GM18909 (cell line): ENCODE data around the gene ZNRD2.
"Not testable (repeated sequence)": the region's sequence is repeated elsewhere in the genome, so short reads cannot be mapped to it uniquely, and the experiment has no call there.

Source experiments
- ATAC-seq: cut with Tn5 transposase; IDR thresholded peaks from one replicate; pipeline ENCODE4 v1.9.1; 2021; ENCODE audit warnings: mild to moderate bottlenecking; ENCODE audit not compliant: unreplicated experiment, poor library complexity

Gene ZNRD2

DNA sequence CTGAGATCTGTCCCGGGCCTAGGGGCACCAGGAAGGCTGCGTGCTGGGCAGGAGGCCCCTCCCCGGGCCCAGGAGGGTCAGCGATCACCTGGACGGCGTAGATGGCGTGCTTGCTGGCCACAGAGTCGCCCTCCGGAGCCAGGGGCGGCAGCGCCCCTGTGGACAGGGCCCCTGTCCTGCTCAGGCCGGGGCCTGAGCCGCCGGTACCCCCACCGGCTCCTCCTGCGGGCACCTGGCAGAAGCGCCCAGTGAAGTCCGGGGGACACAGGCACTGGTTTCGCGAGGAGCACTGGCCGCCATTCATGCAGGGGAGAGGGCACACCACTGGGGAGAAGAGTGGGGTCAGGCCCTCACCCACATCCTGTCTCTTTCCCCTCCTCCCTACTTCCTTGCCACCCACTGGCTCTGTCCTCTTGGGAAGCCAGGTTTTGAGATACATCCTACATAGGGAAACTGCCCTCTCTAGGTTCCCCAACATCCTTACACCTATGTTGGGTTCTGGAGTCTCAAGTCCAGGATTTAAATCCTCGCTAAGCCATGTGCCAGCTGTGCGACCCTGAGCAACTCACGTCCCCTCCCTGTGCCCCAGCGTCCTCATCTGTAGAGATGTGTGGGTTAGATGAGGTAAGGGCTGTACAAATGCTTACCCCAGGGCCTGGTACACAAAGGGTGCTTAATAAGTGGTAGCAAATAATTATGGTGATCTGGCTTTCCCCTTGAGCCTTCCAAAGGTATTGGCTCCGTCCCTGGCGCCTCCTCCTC, 16.0 kb upstream of the ZNRD2 start:
- ATAC-seq: no peak

DNA sequence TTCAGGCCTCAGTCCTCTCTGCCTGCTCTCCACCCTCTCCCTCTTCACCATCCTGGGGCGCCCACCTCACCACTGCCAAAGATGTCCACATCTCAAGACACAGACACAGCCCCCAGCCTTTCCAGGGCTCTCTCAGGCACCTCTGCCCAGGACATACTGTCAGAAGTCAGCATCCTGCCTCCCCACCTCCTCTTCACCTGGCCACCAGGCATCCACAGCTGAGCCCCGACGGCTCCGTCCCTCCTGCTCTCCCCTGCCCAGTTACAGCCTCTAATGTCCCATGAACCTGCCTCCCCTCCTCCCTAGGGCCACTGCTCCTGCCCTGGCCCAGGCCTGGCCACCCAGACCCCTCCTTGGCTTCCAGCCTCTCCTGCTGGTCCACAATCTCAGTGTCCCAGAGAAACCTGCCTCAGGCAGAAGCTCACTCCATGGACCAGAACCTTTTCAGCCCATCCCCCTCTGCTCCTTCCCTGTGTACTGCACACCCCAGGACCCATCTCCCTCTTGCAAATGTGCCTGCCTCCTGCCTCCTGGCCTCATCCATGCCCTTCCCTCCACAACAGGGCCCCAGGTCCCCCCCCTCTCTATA, 15.3 kb upstream of the ZNRD2 start:
- ATAC-seq: no peak

DNA sequence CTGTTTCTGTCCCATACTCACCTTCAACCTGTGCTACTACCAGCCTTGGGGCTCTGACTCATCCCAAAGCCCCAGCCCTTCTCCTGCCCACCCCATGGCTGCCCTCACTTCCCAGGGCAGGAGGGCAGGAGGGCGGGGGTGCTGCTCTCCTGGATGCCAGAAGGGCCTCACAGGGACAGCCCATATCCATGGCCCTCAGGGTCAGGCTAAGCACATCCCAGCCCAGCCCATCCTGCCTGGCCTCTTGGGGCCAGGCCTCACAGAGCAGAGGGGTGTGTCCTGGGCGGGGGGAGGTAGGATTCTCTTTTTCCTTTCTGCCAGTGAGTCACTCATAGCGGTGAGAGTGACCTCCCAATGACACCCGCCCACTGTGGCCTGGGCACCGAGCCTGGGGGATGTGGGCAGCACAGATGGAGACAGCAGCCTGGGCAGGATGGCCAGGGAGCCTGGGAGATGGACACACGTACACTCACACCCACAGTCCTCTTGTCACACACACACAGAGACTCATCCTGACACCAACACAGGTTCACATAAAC, 14.5 kb upstream of the ZNRD2 start:
- ATAC-seq: no peak

DNA sequence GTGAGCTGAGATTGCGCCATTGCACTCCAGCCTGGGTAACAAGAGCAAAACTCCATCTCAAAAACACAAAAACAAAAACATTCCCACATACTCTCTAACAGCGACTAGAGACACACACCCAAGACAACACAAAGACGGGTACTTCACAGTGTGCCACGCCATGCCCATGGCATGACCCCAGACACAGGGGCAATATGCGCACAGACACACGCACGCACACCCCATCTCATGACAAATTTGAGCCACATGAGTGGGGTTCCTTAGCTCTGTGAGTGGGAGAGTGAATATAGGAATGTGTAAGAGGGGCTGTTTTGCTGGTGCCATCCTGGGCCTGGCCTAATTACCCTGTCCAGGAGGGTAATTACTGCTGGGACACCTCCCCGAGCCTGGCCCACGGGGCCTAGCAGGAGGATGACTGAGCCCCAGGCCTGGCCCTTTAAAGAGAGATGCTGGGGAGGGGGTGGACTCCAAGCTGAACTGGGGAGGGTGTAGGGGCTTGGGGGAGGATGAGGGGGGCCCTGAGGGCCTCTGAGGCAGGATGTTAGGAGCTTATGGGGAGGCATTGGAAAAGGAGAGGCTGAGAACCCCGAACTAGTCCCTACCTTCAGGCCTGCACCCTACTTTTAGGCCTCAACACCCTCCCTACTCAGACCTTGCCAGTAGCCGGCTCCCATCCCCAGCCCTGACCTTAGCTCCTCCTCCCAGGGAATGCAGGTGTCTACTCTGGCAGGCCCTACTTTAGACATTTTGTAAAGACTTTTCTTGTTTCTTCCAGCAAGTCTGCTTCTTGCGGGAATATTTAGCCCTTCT, 13.6 kb upstream of the ZNRD2 start:
- ATAC-seq: no peak

DNA sequence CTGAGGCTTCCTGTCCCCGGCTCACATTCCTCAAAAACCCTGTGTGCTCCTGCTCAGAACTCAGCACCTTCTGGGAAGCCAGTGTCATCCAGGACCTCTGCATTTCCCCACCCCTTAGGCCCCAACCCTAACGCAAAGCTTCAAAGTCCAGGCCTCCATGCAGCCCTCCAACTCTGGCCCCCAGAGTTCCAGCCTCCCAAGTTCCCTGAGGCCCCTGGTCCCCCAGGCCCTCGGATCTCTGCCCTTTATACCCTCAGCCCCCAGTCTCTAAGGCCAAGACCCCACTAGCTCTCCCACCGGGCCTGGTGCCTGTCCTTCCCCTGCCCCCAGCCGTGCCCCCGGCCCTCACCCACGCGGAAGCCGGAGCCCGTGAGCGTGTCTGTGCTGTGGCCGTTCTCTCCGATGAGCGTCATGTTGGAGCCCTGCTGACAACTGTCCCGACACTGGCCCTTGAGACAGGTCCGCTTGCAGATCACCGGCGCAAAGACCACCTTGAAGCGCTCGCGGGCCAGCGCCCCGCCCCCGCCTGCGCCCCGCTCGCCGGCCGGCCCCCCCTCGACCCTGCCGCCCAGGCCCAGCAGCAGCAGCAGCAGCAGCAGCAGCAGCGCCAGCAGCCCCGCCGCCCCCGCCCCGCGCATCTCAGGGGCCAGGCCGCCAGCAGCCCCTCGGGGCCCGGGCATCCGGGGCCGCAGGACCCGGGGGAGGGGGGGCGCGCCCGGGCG, 12.8 kb upstream of the ZNRD2 start:
- ATAC-seq: no peak

DNA sequence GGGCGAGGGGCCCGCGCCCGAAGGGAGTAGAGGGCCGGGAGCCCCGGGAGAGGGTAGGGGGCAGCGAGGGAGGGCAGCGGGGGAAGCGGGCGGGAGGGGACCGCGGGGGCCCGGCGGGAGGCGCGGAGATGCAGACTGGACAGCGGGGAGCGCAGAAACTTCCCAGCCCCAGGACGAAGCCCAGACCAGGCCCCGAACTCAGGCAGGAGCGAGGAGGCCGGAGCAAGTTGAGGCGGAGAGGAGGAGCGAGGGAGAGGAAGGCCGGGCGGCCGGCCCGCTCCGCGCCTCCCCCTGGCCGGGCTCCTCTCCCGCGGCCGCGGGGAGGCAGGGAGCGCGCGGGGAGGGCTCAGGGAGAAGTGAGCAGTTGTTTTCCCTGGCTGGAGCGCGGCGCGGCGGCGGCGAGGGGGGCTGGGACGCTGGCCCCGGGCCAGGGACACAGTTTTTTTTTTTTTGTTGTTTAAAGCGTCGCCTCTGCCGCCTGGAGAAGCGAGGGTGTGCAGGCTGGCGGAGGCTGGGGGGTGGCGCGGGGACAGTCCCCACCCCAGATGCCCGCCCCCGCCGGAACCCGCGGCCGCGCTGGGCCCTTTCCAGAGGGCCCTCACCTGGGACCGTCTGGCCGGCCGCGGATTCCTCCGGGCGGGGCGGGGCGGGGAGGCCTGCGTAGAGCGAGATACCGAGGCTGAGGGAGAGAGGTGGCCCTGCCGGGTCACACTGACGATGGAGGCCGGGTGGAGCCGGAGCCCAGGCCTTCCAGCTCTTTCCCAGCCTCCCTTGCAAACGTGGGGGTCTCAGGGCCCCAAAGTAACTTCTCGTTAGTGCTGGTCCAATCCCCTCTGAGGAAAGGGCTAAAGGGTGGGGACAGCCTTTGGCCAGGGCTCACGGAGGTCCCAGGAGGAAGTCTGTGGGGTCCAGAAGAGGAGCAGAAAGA, 12.0 kb upstream of the ZNRD2 start, which contains the start of gene LTBP3:
LTBP3 (minus strand) TSS at position 358 of the 928 bp plus-strand sequence. CDS start 400 bp downstream, outside the sequence.
- no peak for ATAC-seq

GRCh38 chr11:65558930-65559509, 11.3 kb upstream of the ZNRD2 start:
- ATAC-seq: no peak

DNA sequence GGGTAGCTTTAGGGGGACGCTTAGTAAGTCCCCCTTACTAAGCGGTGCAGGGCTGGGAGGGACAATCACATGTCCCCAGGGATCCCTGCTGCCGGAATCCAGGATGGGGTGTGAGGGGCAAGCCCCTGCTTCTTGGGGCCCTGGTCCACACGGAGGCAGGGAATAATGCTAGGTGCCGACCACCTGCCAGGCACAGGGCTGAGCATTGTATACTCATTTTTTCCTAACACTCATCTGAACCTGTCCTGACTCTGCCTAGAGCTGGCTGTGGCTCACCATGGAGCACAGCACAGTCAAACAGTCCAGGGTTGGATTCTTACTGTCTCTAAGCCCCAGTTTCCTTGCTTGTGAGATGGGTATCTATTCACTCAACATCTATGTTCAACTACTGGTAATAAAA, 10.7 kb upstream of the ZNRD2 start:
- ATAC-seq: no peak

DNA sequence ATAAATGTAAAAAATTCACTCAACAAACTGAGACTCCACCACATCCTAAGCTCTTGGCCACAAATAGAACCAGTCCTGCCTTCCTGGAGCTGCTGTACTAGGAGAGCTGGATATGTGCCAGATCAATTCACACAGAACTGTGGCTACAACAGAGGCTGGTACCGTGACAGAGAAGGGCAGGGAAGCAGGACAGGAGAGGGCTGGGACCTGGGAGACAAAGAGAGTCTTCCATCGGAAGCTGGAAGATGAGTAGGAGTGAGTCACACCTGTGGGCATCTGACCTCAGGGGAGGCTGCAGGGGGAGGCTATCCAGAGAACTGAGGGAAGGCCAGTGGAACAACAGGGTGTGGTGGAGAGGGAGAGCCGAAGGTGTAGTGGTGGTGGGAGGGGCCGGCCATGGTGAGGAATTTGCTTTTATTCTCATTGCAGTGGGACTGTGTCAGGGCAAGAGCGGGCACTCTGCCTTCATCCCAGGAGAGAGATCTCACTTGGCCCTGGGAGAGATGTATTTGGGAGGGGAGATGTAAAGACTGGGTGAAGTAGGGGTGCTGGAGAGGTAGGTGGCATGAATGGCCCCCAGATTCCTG, 10.2 kb upstream of the ZNRD2 start:
- no peak for ATAC-seq

- ATAC-seq: no peak
These were observed 9.5 kb upstream of the ZNRD2 start for GRCh38 chr11:65560555-65561418.

DNA sequence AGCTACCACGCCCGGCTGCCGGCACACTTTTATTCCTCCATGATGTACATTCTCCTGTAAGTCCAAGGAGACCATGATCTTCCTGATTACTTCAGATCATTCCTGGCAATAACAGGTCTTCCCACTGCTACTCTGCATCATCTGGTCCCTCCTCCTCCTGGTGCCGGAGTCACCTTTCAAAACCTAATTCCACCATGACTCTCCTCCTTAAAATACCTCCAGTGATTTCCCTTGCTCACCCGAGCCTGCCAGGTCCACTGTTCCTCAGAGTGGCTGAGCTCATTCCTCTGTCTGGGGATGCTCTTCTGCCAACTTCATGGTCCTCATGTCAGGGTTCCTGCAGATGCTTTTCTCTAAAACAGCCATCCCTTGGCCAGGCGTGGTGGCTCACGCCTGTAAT, 8.3 kb upstream of the ZNRD2 start:
- ATAC-seq: no peak

DNA sequence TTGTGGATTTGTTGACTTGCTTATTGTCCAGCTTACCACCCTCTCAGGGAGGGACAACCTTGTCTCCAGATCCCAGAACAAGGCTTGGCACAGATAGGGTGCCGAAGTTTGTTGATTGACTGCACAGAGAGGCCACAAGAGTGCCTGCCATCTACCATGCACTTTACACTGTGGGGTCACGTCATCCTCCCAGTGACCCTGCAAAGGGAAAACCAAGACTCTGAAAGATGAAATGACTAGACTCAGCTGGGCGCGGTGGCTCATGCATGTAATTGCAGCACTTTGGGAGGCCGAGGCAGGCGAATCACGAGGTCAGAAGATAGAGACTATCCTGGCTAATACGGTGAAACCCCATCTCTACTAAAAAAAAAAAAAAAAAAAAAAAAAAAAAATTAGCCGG, 7.5 kb upstream of the ZNRD2 start:
- no peak for ATAC-seq

- ATAC-seq: no peak
These were observed 6.7 kb upstream of the ZNRD2 start for GRCh38 chr11:65563601-65564000.

GRCh38 chr11:65564879-65565559, 5.3 kb upstream of the ZNRD2 start:
- ATAC-seq: not testable (repeated sequence)

DNA sequence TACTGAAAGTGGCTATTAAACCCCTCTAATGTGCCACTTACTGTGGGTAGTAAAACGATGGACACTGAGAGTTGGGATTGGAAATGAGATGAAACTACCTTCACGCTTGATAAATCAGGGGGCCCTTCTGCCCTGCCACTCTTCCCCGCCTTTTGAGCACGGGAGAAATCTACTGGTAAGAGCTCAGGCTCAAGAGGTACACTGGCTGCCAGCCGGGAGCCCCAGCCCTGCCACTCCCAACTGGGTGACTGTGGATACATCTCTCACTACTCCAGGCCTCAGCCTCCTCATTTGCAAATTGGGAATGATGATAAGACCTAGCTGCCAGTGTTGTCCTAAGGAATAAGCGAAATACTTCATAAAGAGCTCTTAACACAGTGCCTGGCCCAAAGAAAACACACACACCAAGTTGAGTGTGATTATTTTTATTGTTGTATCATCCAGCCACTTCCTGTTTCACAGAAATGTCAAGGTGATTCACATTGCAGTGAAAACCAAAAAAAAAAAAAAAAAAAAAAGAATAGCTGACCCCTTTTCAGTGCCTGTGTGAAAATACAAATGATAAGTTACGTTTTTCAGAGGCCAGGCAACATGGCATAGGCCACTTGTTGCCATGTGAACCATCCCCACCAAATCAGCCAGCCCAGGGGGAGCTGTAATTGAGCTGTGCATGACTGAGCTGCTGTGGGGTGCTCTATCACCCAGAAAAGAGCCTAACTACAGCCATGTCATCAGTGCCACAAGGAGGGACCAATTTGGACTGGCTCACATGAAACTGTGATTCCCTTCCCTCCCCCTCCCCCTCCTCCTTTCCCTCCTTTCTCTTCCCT, 4.4 kb upstream of the ZNRD2 start:
- ATAC-seq: no peak
